Mesothelial cell of epicardium (in vitro differentiated cells): ENCODE measurements around the gene NCAM2. TPM values are rescaled to one million over a fixed set of nuclear protein-coding genes. Genes with fewer than 3 reads are reported as not detected.

ENCODE experiments used
- DNase-seq, 2 experiments: peaks; one replicate each; pipeline ENCODE4 v3.0.0; 2021; ENCODE audit warnings: low spot score in 2 of 2; ENCODE audit not compliant: unreplicated experiment in 2 of 2
- H3K27ac Mint-ChIP-seq: 2 replicates; pipeline ENCODE4 v1.8.0; 2021; ENCODE audit warnings: mixed read lengths
- H3K27me3 Mint-ChIP-seq: 2 replicates; pipeline ENCODE4 v1.8.0; 2021; ENCODE audit warnings: low read depth, mixed read lengths
- H3K36me3 Mint-ChIP-seq: 2 replicates; pipeline ENCODE4 v1.8.0; 2021; ENCODE audit warnings: mixed read lengths
- H3K4me1 Mint-ChIP-seq: 2 replicates; pipeline ENCODE4 v1.8.0; 2021; ENCODE audit warnings: mixed read lengths
- H3K4me3 Mint-ChIP-seq: 2 replicates; pipeline ENCODE4 v1.8.0; 2021; ENCODE audit warnings: mild to moderate bottlenecking, moderate library complexity, mixed read lengths
- H3K9me3 Mint-ChIP-seq: 2 replicates; pipeline ENCODE4 v1.8.0; 2021; ENCODE audit warnings: mixed read lengths
- total RNA-seq: library from RNA; stranded (reverse); gene quantifications from 3 replicates; pipeline ENCODE4 v1.2.1, GENCODE V29; 2021
- TF ChIP-seq, protein P1 (sequence below): fragments of 200-600 bp; sonication (generic); IDR thresholded peaks from one replicate; pipeline ENCODE4 v1.5.0; 2021; ENCODE audit warnings: antibody characterized with exemption; ENCODE audit not compliant: unreplicated experiment

The NCAM2 gene
- total RNA-seq, 1 donor from 2014 or later, result 34.0 TPM

DNA sequence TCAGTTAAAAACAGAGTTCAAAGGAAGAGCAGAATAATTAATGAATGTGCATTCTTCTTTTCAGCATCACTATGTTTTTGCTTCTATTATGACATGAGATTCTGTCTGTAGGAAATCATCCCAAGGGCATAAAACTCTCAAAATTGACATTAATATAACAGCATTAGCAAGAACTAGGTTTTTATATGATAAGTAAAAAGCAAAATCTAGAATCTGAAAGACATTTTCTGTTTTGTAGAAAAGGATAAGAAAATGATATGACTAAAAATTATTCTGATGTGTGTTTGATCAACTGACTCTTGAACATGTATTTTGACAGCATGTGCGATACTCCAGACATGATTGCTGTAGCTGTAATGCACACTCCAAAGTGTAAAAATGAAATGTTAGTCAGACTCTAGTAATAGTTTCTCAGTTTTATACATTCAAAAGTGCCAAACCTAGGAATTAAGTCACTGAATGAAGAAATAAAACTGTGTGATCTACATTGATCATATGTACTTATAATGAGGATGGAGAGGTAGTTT, 197.3 kb downstream of the NCAM2 start:
- H3K27me3 Mint-ChIP-seq, result no peaks in the 10 kb centered on the region
- H3K4me1 Mint-ChIP-seq, result peaks cover 16% of the 10 kb centered on the region
- H3K4me3 Mint-ChIP-seq, result no peak overlapping the region
- peak overlapping the region; percentile 0 for H3K27ac Mint-ChIP-seq
- H3K36me3 Mint-ChIP-seq, result no peaks in the 10 kb centered on the region
- H3K9me3 Mint-ChIP-seq, result no peaks in the 10 kb centered on the region
- TF ChIP-seq, protein P1, sequence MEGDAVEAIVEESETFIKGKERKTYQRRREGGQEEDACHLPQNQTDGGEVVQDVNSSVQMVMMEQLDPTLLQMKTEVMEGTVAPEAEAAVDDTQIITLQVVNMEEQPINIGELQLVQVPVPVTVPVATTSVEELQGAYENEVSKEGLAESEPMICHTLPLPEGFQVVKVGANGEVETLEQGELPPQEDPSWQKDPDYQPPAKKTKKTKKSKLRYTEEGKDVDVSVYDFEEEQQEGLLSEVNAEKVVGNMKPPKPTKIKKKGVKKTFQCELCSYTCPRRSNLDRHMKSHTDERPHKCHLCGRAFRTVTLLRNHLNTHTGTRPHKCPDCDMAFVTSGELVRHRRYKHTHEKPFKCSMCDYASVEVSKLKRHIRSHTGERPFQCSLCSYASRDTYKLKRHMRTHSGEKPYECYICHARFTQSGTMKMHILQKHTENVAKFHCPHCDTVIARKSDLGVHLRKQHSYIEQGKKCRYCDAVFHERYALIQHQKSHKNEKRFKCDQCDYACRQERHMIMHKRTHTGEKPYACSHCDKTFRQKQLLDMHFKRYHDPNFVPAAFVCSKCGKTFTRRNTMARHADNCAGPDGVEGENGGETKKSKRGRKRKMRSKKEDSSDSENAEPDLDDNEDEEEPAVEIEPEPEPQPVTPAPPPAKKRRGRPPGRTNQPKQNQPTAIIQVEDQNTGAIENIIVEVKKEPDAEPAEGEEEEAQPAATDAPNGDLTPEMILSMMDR, result no peak
- no peak for DNase-seq

- no peaks in the 10 kb centered on the region for H3K27me3 Mint-ChIP-seq
- no peak overlapping the region for H3K27ac Mint-ChIP-seq
- peaks cover 13% of the 10 kb centered on the region for H3K4me1 Mint-ChIP-seq
- H3K9me3 Mint-ChIP-seq, result no peaks in the 10 kb centered on the region
- no peak for DNase-seq
- no peak overlapping the region for H3K4me3 Mint-ChIP-seq
- H3K36me3 Mint-ChIP-seq, result no peaks in the 10 kb centered on the region
- TF ChIP-seq, protein P1, result no peak
Measured at GRCh38 chr21:21196087-21196486, 197.9 kb downstream of the NCAM2 start.

DNA sequence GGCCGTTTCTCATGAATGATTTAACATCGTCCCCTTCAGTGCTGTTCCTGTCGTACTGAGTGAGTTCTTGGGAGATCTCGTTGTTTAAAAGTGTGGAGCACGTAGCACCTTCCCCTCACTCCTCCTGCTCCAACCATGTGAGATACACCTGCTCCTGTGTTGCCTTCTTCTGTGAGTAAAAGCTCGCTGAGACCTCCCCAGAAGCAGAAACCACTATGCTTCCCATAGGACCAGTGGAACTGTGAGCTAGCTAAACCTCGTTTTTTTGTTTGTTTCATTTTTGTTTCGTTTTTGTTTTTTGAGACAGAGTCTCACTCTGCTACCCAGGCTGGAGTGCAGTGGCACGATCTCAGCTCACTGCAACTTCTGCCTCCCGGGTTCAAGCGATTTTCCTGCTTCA, 198.6 kb downstream of the NCAM2 start:
- TF ChIP-seq, protein P1, result no peak
- no peak for DNase-seq
- Mint-ChIP-seq H3K4me1 (peaks cover 10% of the 10 kb centered on the region), H3K9me3 (peaks cover 2% of the 10 kb centered on the region), H3K36me3 (no peaks in the 10 kb centered on the region), H3K27me3 (no peaks in the 10 kb centered on the region), H3K27ac (no peak overlapping the region), H3K4me3 (no peak overlapping the region)

- no peaks in the 10 kb centered on the region for H3K36me3 Mint-ChIP-seq
- peaks cover 10% of the 10 kb centered on the region for H3K4me1 Mint-ChIP-seq
- DNase-seq, result no peak
- H3K9me3 Mint-ChIP-seq, result peaks cover 4% of the 10 kb centered on the region
- no peak overlapping the region for H3K27ac Mint-ChIP-seq
- TF ChIP-seq, protein P1, result no peak
- H3K27me3 Mint-ChIP-seq, result no peaks in the 10 kb centered on the region
- H3K4me3 Mint-ChIP-seq, result no peak overlapping the region
Measured at GRCh38 chr21:21199342-21200102, 201.3 kb downstream of the NCAM2 start.

DNA sequence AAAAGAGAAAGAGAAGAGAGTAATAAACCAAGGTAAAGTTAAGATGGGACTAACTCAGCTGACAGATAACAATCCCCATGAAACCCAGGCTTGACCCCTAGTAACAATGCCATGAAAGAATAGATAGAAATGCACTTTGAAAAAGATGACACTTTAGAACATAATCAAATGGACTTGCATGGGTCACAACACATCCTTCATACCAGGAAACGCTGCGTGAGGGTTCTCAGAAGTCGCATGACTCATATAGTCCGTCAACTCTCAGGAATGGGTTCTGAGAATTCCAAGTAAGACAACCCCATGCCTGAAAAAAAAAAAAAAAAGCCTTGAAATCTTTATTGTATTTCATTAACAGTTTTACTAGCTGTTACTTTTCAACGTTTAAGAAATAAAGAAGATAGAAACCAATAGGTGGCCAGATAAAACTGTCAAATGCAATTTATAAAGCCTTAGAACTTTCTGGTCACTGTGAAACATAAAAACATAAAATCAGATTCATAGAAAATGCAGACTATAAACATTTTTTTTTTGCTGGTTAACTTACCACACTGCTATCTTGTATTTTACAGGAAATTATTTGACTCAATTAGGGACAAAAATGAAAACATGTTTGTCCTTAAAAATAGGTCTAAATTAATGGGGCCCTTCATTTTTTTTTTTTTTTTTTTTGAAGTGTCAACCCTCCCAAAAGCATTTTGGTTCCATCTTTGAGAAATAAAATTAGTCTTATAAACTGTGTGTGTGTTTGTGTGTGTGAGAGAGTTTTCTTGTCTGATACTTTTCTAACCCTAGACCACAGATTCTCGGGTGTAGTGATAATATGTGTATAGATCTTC, 202.1 kb downstream of the NCAM2 start:
- no peak overlapping the region for H3K27ac Mint-ChIP-seq
- no peaks in the 10 kb centered on the region for H3K27me3 Mint-ChIP-seq
- no peak for DNase-seq
- no peak overlapping the region for H3K4me3 Mint-ChIP-seq
- TF ChIP-seq, protein P1, result no peak
- H3K36me3 Mint-ChIP-seq, result no peaks in the 10 kb centered on the region
- peaks cover 7% of the 10 kb centered on the region for H3K4me1 Mint-ChIP-seq
- H3K9me3 Mint-ChIP-seq, result peaks cover 4% of the 10 kb centered on the region
